A549 (cell line): Measurements from ENCODE around the gene DISP3. TPM values are rescaled to one million over a fixed set of nuclear protein-coding genes. Genes with fewer than 3 reads are reported as not detected.

Source experiments
- ATAC-seq, 2 experiments: fragments of 200-7000 bp in 1 of 2; fragments of >200 bp in 1 of 2; cut with Nextera tagmentation in 1 of 2; cut with Tn5 transposase in 1 of 2; 3 replicates each; pipeline versions ENCODE4 v1.8.0 to v1.9.1; 2018 to 2020; ENCODE audit warnings: mild to moderate bottlenecking in 1 of 2, moderate library complexity in 1 of 2
- CTCF ChIA-PET: fragments of 300-600 bp; sonication (Branson Sonifier 250); formaldehyde crosslinking; extraction: SDS; loops from one replicate; lab custom pipeline; 2021; ENCODE audit warnings: antibody characterized with exemption, inconsistent platforms; lab: Yijun Ruan, JAX
- POLR2A ChIA-PET: fragments of 350-600 bp; formaldehyde crosslinking; extraction: SDS; loops from one replicate; lab custom pipeline; 2021; ENCODE audit warnings: antibody characterized with exemption, inconsistent platforms; lab: Yijun Ruan, JAX
- DNase-seq, 2 experiments: peaks; one replicate each; pipeline versions ENCODE4 v3.0.0 to v3.0.0-alpha.2; 2011 to 2016; ENCODE audit warnings: low read depth in 1 of 2, low spot score in 1 of 2
- FAIRE-seq: peaks from 2 replicates; lab custom pipeline; 2011; peaks lifted over from hg19 to GRCh38; lab: Jason Lieb, UNC
- H3K27ac ChIP-seq, 2 experiments: fragments of >200 bp; sonication (Bioruptor Twin); formaldehyde crosslinking; 3 replicates each; pipeline ENCODE4 v1.5.1; 2016 to 2017
- H3K4me1 ChIP-seq: fragments of >200 bp; sonication (Bioruptor Twin); formaldehyde crosslinking; 3 replicates; pipeline ENCODE4 v1.6.1; 2016
- H3K4me2 ChIP-seq: fragments of >200 bp; sonication (Bioruptor Twin); formaldehyde crosslinking; 3 replicates; pipeline ENCODE4 v1.6.1; 2016
- H3K4me3 ChIP-seq: fragments of >200 bp; sonication (Bioruptor Twin); formaldehyde crosslinking; 3 replicates; pipeline ENCODE4 v1.5.1; 2016
- H3K9me3 ChIP-seq: fragments of >200 bp; sonication (Bioruptor Twin); formaldehyde crosslinking; 3 replicates; pipeline ENCODE4 v1.6.1; 2016
- CBX8 ChIP-seq: fragments of 200-600 bp; sonication (generic); IDR thresholded peaks from 2 replicates; pipeline ENCODE4 v1.6.1; 2016
- CEBPB ChIP-seq, 2 experiments: fragments of >200 bp in 1 of 2; sonication (Bioruptor Twin) in 1 of 2; formaldehyde crosslinking in 1 of 2; IDR thresholded peaks; 2 replicates each; pipeline ENCODE4 v1.6.1; 2012 to 2016
- CHD4 ChIP-seq: fragments of 200-600 bp; sonication (generic); IDR thresholded peaks from 2 replicates; pipeline ENCODE4 v1.6.1; 2016; ENCODE audit warnings: antibody characterized with exemption, mild to moderate bottlenecking, borderline replicate concordance
- FOSB ChIP-seq: fragments of 250-450 bp; sonication (Bioruptor Pico); IDR thresholded peaks from 2 replicates; pipeline ENCODE4 v1.5.0; 2020; ENCODE audit warnings: mild to moderate bottlenecking, moderate library complexity
- FOSL2 ChIP-seq, 2 experiments: fragments of 450-650 bp in 1 of 2; fragments of >200 bp in 1 of 2; sonication (Bioruptor Twin) in 1 of 2; formaldehyde crosslinking; IDR thresholded peaks; 2 replicates each; pipeline versions ENCODE4 v1.5.0 to v1.6.1; 2016 to 2020; ENCODE audit warnings: mild to moderate bottlenecking in 1 of 2, moderate library complexity in 1 of 2
- HOXA7 ChIP-seq: fragments of 250-450 bp; sonication (Bioruptor Pico); IDR thresholded peaks from 2 replicates; pipeline ENCODE4 v1.5.0; 2020; ENCODE audit warnings: mild to moderate bottlenecking, moderate library complexity
- HOXB13 ChIP-seq: fragments of 250-450 bp; sonication (Bioruptor Pico); IDR thresholded peaks from 2 replicates; pipeline ENCODE4 v1.5.0; 2020; ENCODE audit warnings: low read depth, mild to moderate bottlenecking, moderate library complexity
- HOXB5 ChIP-seq: fragments of 250-450 bp; sonication (Bioruptor Pico); IDR thresholded peaks from 2 replicates; pipeline ENCODE4 v1.5.0; 2020; ENCODE audit warnings: mild to moderate bottlenecking, moderate library complexity
- KDM5A ChIP-seq: fragments of 200-600 bp; sonication (generic); IDR thresholded peaks from 2 replicates; pipeline ENCODE4 v1.6.1; 2016; ENCODE audit warnings: antibody characterized with exemption, mild to moderate bottlenecking
- MAFK ChIP-seq: fragments of 450-650 bp; IDR thresholded peaks from 2 replicates; pipeline ENCODE4 v1.6.1; 2014; ENCODE audit not compliant: partially characterized antibody
- MAZ ChIP-seq: fragments of 150-350 bp; IDR thresholded peaks from 2 replicates; pipeline ENCODE4 v1.6.1; 2014; ENCODE audit warnings: antibody characterized with exemption, low read depth, low read length, borderline replicate concordance
- NPAS2 ChIP-seq: fragments of 250-450 bp; sonication (Bioruptor Pico); IDR thresholded peaks from 2 replicates; pipeline ENCODE4 v1.8.0; 2022; ENCODE audit warnings: mild to moderate bottlenecking, moderate library complexity, borderline replicate concordance
- PHF8 ChIP-seq: fragments of 200-600 bp; sonication (generic); IDR thresholded peaks from 2 replicates; pipeline ENCODE4 v1.6.1; 2016; ENCODE audit warnings: low read depth, mild to moderate bottlenecking, antibody characterized with exemption, moderate library complexity, borderline replicate concordance
- POLR2A ChIP-seq: IDR thresholded peaks from 2 replicates; pipeline ENCODE4 v1.6.1; 2012; ENCODE audit warnings: mild to moderate bottlenecking, low read length
- RAD21 ChIP-seq, 2 experiments: fragments of >200 bp in 1 of 2; sonication (Bioruptor Twin) in 1 of 2; formaldehyde crosslinking in 1 of 2; IDR thresholded peaks in 1 of 2; conservative IDR thresholded peaks in 1 of 2; 2 replicates in 1 of 2; 3 replicates in 1 of 2; pipeline ENCODE4 v1.6.1; 2012 to 2018; ENCODE audit warnings: inconsistent platforms in 1 of 2
- RFX5 ChIP-seq: fragments of 450-650 bp; IDR thresholded peaks from 2 replicates; pipeline ENCODE4 v1.7.1; 2014; ENCODE audit warnings: antibody characterized with exemption, mild to moderate bottlenecking, moderate library complexity
- SMC3 ChIP-seq: fragments of >200 bp; sonication (Bioruptor Twin); formaldehyde crosslinking; IDR thresholded peaks from 3 replicates; pipeline ENCODE4 v1.6.1; 2018; ENCODE audit warnings: inconsistent platforms
- ZC3H11A ChIP-seq: fragments of 450-650 bp; IDR thresholded peaks from 2 replicates; pipeline ENCODE4 v1.6.1; 2014; ENCODE audit warnings: antibody characterized with exemption, mild to moderate bottlenecking
- ZFP36 ChIP-seq: fragments of 450-650 bp; IDR thresholded peaks from 2 replicates; pipeline ENCODE4 v1.6.1; 2014; ENCODE audit warnings: borderline replicate concordance; ENCODE audit not compliant: partially characterized antibody
- ZSCAN20 ChIP-seq: fragments of 250-450 bp; sonication (Bioruptor Pico); IDR thresholded peaks from 2 replicates; pipeline ENCODE4 v1.8.0; 2022; ENCODE audit warnings: mild to moderate bottlenecking, moderate library complexity
- WGBS: methylation state at CpG from one replicate; pipeline ENCODE4 v1.1.6; 2017; ENCODE audit errors: missing lambda C conversion rate; 5-methylcytosine and 5-hydroxymethylcytosine counted together
- polyA plus RNA-seq, 4 experiments: library from polyadenylated mRNA; depleted of rRNA in 3 of 4; stranded (reverse); fragments of >200 nt; fragmentation: RNase III in 1 of 4; extraction: RNeasy Plus Mini Kit Qiagen cat#74134 plus additional on column Dnase treatment in 1 of 4; gene quantifications; 2 replicates in 3 of 4; 3 replicates in 1 of 4; pipeline ENCODE4 v1.2.3, GENCODE V29; 2011 to 2017
- TF ChIP-seq, protein P1 (sequence below): fragments of 450-650 bp; IDR thresholded peaks from 2 replicates; pipeline ENCODE4 v1.6.1; 2014; ENCODE audit warnings: antibody characterized with exemption
- TF ChIP-seq, protein P2 (sequence below): IDR thresholded peaks from 2 replicates; pipeline ENCODE4 v1.6.1; 2012
- TF ChIP-seq, protein P3 (sequence below): IDR thresholded peaks from 2 replicates; pipeline ENCODE4 v1.6.1; 2012
- TF ChIP-seq, protein P4 (sequence below): fragments of >200 bp; sonication (Bioruptor Twin); formaldehyde crosslinking; IDR thresholded peaks from 3 replicates; pipeline ENCODE4 v1.5.1; 2016
- TF ChIP-seq, protein P5 (sequence below): fragments of 250-450 bp; sonication (Bioruptor Pico); IDR thresholded peaks from 2 replicates; pipeline ENCODE4 v1.5.0; 2020; ENCODE audit warnings: low read depth, mild to moderate bottlenecking, moderate library complexity

Gene DISP3
- polyA plus RNA-seq, 2 of the 4 experiments (the other 2 are of a cell fraction): 0.09 to 0.22 TPM

DNA sequence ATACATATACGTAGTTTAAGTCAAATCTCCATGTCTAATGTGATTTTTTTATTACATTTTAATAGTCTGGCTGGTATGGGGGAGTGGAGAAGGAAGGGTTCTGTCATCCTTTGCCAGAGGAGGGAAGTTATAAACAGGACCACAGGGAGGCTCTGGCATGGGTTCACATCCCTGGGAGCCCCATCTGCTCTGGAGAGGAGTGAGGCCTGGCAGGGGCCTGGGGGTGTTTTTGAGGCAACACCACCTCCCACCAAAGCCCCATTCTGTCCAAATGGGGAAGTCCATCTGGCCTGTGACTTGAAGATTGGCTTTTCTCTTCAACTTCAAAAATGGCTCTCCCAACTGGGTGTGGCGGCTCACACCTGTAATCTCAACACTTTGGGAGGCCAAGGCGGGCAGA lies 15.8 kb downstream of the DISP3 start:
- DNase-seq: no peak
- H3K4me1 ChIP-seq: no peaks in the 10 kb centered on the region
- ATAC-seq: no peak
- no peak for FAIRE-seq
- ChIA-PET CTCF (no interaction called here), POLR2A (no interaction called here)
- no peak overlapping the region for H3K27ac ChIP-seq
- 0% methylated on average over 3 of the region's 3 CpGs for WGBS
- no peak overlapping the region for H3K4me2 ChIP-seq
- no peak overlapping the region for H3K4me3 ChIP-seq
- H3K9me3 ChIP-seq: no peaks in the 10 kb centered on the region
- TF ChIP-seq, protein P1, sequence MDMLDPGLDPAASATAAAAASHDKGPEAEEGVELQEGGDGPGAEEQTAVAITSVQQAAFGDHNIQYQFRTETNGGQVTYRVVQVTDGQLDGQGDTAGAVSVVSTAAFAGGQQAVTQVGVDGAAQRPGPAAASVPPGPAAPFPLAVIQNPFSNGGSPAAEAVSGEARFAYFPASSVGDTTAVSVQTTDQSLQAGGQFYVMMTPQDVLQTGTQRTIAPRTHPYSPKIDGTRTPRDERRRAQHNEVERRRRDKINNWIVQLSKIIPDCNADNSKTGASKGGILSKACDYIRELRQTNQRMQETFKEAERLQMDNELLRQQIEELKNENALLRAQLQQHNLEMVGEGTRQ: no peak
- no peak for TF ChIP-seq ZFP36
- TF ChIP-seq HOXB5 (CRISPR knock-in tag): no peak
- no peak for TF ChIP-seq NPAS2 (CRISPR knock-in tag)
- TF ChIP-seq, protein P2, sequence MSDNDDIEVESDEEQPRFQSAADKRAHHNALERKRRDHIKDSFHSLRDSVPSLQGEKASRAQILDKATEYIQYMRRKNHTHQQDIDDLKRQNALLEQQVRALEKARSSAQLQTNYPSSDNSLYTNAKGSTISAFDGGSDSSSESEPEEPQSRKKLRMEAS: no peak
- TF ChIP-seq CEBPB (IDR thresholded peaks at IDR 0.05): no peak
- TF ChIP-seq FOSL2 (IDR thresholded peaks at IDR 0.05): no peak
- TF ChIP-seq FOSL2 (CRISPR knock-in tag; IDR thresholded peaks at IDR 0.05): no peak
- TF ChIP-seq CHD4: no peak
- TF ChIP-seq, protein P3, sequence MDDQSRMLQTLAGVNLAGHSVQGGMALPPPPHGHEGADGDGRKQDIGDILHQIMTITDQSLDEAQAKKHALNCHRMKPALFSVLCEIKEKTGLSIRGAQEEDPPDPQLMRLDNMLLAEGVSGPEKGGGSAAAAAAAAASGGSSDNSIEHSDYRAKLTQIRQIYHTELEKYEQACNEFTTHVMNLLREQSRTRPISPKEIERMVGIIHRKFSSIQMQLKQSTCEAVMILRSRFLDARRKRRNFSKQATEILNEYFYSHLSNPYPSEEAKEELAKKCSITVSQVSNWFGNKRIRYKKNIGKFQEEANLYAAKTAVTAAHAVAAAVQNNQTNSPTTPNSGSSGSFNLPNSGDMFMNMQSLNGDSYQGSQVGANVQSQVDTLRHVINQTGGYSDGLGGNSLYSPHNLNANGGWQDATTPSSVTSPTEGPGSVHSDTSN: no peak
- TF ChIP-seq KDM5A: no peak
- TF ChIP-seq FOSB (CRISPR knock-in tag): no peak
- TF ChIP-seq POLR2A: no peak
- no peak for TF ChIP-seq HOXB13 (CRISPR knock-in tag)
- TF ChIP-seq, all 56 proteins: peak for 0

DNA sequence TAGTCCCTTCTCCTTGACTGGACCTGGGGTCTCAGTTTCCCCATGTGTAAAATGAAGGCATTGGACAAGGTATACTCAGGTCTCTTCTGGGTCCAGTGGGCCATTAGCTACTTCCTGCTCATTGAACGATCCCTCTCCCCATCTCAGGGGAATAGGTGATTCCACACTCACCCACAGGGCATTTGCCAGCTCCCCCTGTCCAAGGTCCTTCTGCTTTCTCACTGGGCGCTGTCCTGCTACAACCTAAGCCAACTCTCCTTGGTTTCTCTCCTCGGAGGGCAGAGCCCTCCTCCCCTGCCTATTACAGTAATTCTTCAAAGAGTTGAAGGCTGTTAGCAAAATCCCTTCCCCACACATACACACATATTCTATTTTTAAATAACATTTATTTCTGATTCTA lies 16.6 kb downstream of the DISP3 start:
- Histone ChIP-seq H3K4me1 (no peaks in the 10 kb centered on the region), H3K9me3 (no peaks in the 10 kb centered on the region), H3K27ac (no peak overlapping the region), H3K4me2 (no peak overlapping the region), H3K4me3 (no peak overlapping the region)
- DNase-seq: no peak
- TF ChIP-seq ZC3H11A: no peak
- TF ChIP-seq RAD21 (conservative IDR thresholded peaks at IDR 0.05 in 1 of 2, IDR thresholded peaks at IDR 0.05 in 1 of 2): no peak
- no peak for TF ChIP-seq CBX8
- TF ChIP-seq HOXB5 (CRISPR knock-in tag): no peak
- no peak for TF ChIP-seq RFX5
- TF ChIP-seq SMC3: no peak
- no peak for TF ChIP-seq ZSCAN20
- no peak for TF ChIP-seq MAZ
- no peak for TF ChIP-seq PHF8
- ChIA-PET POLR2A (no interaction called here), CTCF (interaction anchor here (0.6 kb wide), 1 partner anchor 10 kb away, joined by 3 read pairs; no protein-coding TSS in a partner anchor)
- FAIRE-seq: no peak
- 13% methylated on average over 3 of the region's 3 CpGs for WGBS
- ATAC-seq: no peak

DNA sequence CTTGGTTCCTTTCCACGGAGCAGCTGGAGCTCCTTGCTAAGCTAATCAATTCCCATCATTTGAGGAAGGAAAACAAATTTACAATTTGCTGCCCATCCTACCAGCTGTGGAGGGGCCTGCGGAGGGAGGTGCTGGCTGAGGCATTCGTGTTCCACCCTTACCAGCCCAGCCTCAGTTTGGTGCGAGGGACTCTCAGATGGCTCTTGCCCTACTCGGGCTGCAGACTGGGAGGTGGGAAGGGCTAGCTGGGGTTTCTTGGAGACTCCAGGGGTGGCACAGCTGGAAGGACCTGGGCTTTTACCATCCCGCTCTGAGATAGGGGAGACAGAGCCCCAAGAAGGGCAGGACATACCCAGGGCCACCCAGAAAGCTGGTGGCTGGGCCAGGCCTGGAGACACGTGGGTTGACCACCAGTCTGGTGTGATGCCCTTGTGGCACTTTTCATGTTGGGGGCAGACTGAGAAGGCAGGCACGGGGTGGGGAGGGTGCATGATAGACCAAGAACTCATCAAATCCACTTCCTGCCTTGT lies 17.7 kb downstream of the DISP3 start:
- CTCF ChIA-PET: interaction anchor here (1.0 kb wide), 1 partner anchor 17 kb away, joined by 3 read pairs; the partner anchor contains the start of gene DISP3
- no peaks in the 10 kb centered on the region for H3K4me1 ChIP-seq

More for the DNA sequence above, 17.7 kb downstream of the DISP3 start:
- ATAC-seq: no peak
- TF ChIP-seq MAFK (no peak), HOXB5 (CRISPR knock-in tag) (no peak), PHF8 (no peak), CEBPB (IDR thresholded peaks at IDR 0.05) (no peak), HOXA7 (no peak), CBX8 (no peak)
- TF ChIP-seq, protein P4, sequence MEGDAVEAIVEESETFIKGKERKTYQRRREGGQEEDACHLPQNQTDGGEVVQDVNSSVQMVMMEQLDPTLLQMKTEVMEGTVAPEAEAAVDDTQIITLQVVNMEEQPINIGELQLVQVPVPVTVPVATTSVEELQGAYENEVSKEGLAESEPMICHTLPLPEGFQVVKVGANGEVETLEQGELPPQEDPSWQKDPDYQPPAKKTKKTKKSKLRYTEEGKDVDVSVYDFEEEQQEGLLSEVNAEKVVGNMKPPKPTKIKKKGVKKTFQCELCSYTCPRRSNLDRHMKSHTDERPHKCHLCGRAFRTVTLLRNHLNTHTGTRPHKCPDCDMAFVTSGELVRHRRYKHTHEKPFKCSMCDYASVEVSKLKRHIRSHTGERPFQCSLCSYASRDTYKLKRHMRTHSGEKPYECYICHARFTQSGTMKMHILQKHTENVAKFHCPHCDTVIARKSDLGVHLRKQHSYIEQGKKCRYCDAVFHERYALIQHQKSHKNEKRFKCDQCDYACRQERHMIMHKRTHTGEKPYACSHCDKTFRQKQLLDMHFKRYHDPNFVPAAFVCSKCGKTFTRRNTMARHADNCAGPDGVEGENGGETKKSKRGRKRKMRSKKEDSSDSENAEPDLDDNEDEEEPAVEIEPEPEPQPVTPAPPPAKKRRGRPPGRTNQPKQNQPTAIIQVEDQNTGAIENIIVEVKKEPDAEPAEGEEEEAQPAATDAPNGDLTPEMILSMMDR: no peak
- TF ChIP-seq, protein P5, sequence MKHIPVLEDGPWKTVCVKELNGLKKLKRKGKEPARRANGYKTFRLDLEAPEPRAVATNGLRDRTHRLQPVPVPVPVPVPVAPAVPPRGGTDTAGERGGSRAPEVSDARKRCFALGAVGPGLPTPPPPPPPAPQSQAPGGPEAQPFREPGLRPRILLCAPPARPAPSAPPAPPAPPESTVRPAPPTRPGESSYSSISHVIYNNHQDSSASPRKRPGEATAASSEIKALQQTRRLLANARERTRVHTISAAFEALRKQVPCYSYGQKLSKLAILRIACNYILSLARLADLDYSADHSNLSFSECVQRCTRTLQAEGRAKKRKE (CRISPR knock-in tag): no peak
- TF ChIP-seq, protein P2: no peak
- DNase-seq: no peak
- no peaks in the 10 kb centered on the region for H3K9me3 ChIP-seq
- no peak overlapping the region for H3K27ac ChIP-seq
- H3K4me2 ChIP-seq: no peak overlapping the region
- no peak for FAIRE-seq
- WGBS: 13% methylated on average over 3 of the region's 8 CpGs
- POLR2A ChIA-PET: no interaction called here
- no peak overlapping the region for H3K4me3 ChIP-seq
